ES-I3 (cell line): ENCODE data around the gene DOC2A.

Experiments
- H3K36me3 ChIP-seq: 2 replicates; pipeline ENCODE4 v1.6.1; 2013; ENCODE audit warnings: mild to moderate bottlenecking, low read length, control low read depth, moderate library complexity; ENCODE audit not compliant: insufficient read depth
- H3K4me1 ChIP-seq: 2 replicates; pipeline ENCODE4 v1.6.1; 2013; ENCODE audit warnings: mild to moderate bottlenecking, control low read depth, low read length; ENCODE audit not compliant: insufficient read depth
- H3K9ac ChIP-seq: 2 replicates; pipeline ENCODE4 v1.6.1; 2013; ENCODE audit warnings: low read depth, mild to moderate bottlenecking, low read length, moderate library complexity
- H3K9me3 ChIP-seq: 2 replicates; pipeline ENCODE4 v1.6.1; 2013; ENCODE audit warnings: mild to moderate bottlenecking, low read length, moderate library complexity; ENCODE audit not compliant: control insufficient read depth, insufficient read depth

Gene DOC2A

GRCh38 chr16:30004811-30005242 is 6.0 kb downstream of the DOC2A start:
- Histone ChIP-seq H3K9ac (no peak overlapping the region), H3K36me3 (no peaks in the 10 kb centered on the region; the same call in 1 of the 2 replicates), H3K4me1 (no peaks in the 10 kb centered on the region; the same call in 1 of the 2 replicates), H3K9me3 (no peaks in the 10 kb centered on the region)

GRCh38 chr16:30004424-30004776 is 6.4 kb downstream of the DOC2A start:
- no peaks in the 10 kb centered on the region; the same call in 1 of the 2 replicates for H3K4me1 ChIP-seq
- no peak overlapping the region for H3K9ac ChIP-seq
- H3K36me3 ChIP-seq, result no peaks in the 10 kb centered on the region; the same call in 1 of the 2 replicates
- H3K9me3 ChIP-seq, result no peaks in the 10 kb centered on the region

GRCh38 chr16:30003670-30004423 is 7.0 kb downstream of the DOC2A start:
- Histone ChIP-seq H3K9ac (no peak overlapping the region), H3K36me3 (no peaks in the 10 kb centered on the region; the same call in 1 of the 2 replicates), H3K4me1 (no peaks in the 10 kb centered on the region), H3K9me3 (no peaks in the 10 kb centered on the region)

GRCh38 chr16:30002614-30003346 is 8.0 kb downstream of the DOC2A start:
- H3K9ac ChIP-seq, result no peak overlapping the region

GRCh38 chr16:30000735-30001631 is 9.8 kb downstream of the DOC2A start:
- Histone ChIP-seq H3K9ac (peak overlapping the region; percentile 3; the same call in 1 of the 2 replicates), H3K4me1 (no peaks in the 10 kb centered on the region), H3K9me3 (no peaks in the 10 kb centered on the region), H3K36me3 (no peaks in the 10 kb centered on the region; the same call in 1 of the 2 replicates)

More at GRCh38 chr16:30002614-30003346, 8.0 kb downstream of the DOC2A start:
- no peaks in the 10 kb centered on the region; the same call in 1 of the 2 replicates for H3K36me3 ChIP-seq
- no peaks in the 10 kb centered on the region for H3K9me3 ChIP-seq
- no peaks in the 10 kb centered on the region for H3K4me1 ChIP-seq

- H3K9ac ChIP-seq, result no peak overlapping the region
- no peaks in the 10 kb centered on the region; the same call in 1 of the 2 replicates for H3K4me1 ChIP-seq
- no peaks in the 10 kb centered on the region for H3K9me3 ChIP-seq
- no peaks in the 10 kb centered on the region; the same call in 1 of the 2 replicates for H3K36me3 ChIP-seq
Observed at GRCh38 chr16:29999605-30000004, 11.2 kb downstream of the DOC2A start.

- Histone ChIP-seq H3K9ac (peak overlapping the region; percentile 65), H3K9me3 (no peaks in the 10 kb centered on the region), H3K36me3 (peaks cover 4% of the 10 kb centered on the region; the same call in 1 of the 2 replicates), H3K4me1 (no peaks in the 10 kb centered on the region; the same call in 1 of the 2 replicates)
Observed at GRCh38 chr16:29996766-29997250, 14.0 kb downstream of the DOC2A start.

- H3K36me3 ChIP-seq, result peaks cover 4% of the 10 kb centered on the region; the same call in 1 of the 2 replicates
- H3K4me1 ChIP-seq, result no peaks in the 10 kb centered on the region; the same call in 1 of the 2 replicates
- no peaks in the 10 kb centered on the region for H3K9me3 ChIP-seq
- H3K9ac ChIP-seq, result peak within 1 kb of the TSS; percentile 65
Observed at GRCh38 chr16:29995911-29996765, 14.7 kb downstream of the DOC2A start, which contains the start of gene INO80E. Gene INO80E (plus strand): TSS chr16:29996241. CDS start chr16:29996311, 70 bp downstream.

GRCh38 chr16:29995324-29995910 is 15.4 kb downstream of the DOC2A start, which contains the start of gene HIRIP3:
Gene HIRIP3 (minus strand): TSS chr16:29995617. CDS start chr16:29995605, 12 bp downstream.
- H3K9me3 ChIP-seq, result no peaks in the 10 kb centered on the region
- H3K9ac ChIP-seq, result peak within 1 kb of the TSS; percentile 65
- no peaks in the 10 kb centered on the region; the same call in 1 of the 2 replicates for H3K4me1 ChIP-seq
- peaks cover 4% of the 10 kb centered on the region; the same call in 1 of the 2 replicates for H3K36me3 ChIP-seq

- H3K9ac ChIP-seq, result peak overlapping the region; percentile 65
- H3K36me3 ChIP-seq, result peaks cover 4% of the 10 kb centered on the region; the same call in 1 of the 2 replicates
- H3K9me3 ChIP-seq, result no peaks in the 10 kb centered on the region
- no peaks in the 10 kb centered on the region; the same call in 1 of the 2 replicates for H3K4me1 ChIP-seq
Observed at GRCh38 chr16:29994600-29995323, 16.1 kb downstream of the DOC2A start.

GRCh38 chr16:29993903-29994599 is 16.8 kb downstream of the DOC2A start:
- peaks cover 4% of the 10 kb centered on the region; the same call in 1 of the 2 replicates for H3K36me3 ChIP-seq
- no peak overlapping the region for H3K9ac ChIP-seq
- no peaks in the 10 kb centered on the region; the same call in 1 of the 2 replicates for H3K4me1 ChIP-seq
- H3K9me3 ChIP-seq, result no peaks in the 10 kb centered on the region
